ENCODE results near the gene ADAMTS14.

ADAMTS14 gene

DNA sequence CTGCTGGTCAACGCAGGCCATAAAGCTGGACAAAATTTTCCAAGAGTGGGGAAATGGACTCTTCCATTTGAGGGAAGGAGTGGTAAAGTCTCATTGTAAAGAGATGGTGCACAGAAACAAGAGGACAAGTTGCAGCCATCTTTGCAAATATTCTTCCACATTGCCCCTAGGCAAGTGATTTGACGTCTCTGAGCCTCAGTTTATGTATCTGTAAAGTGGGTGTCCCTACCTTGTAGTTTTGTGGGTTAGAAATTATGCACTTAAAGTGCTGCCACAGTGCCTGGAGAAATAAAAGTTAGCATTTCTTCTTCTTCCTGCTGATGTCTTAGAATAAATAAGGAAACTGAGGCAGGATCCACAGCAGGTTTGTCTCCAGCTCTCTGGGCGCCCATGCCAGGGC lies 12.1 kb downstream of the ADAMTS14 start:
- DNase-seq = no peak
- intact Hi-C loops (cut with DNase I) = no loop called here

DNA sequence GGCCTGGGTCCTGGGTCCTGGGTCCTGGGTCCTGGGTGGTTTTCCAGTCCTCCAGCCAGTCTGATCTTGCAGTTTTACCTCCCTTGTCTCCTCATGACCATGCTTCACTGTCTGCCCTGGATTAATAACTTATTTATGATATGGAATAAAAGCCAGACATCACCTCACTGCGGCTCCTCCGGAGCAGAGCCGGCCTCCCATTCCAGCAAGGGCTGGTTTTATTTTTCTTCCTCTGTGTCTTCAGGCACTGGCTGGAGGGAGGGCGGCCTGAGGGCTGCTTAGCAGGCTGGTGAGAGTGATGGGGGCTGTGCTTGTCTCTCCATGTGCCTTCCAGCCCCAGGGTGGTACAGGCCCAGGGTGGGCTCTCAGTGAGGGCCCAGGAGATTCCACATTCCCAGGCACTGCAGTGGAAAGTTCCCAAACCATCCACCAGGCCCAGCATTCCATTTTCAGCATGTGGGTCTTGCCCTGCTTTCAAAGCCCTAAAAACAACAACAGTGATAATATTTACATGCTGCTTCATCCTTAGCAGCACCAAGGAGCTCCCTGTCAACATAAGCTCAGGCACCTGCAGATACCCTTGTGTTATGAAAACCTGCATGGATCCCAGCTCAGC lies 12.6 kb downstream of the ADAMTS14 start:
- DNase-seq = no peak
- intact Hi-C loops (cut with DNase I) = no loop called here

GRCh38 chr10:70685455-70685911 lies 13.2 kb downstream of the ADAMTS14 start:
- DNase-seq = no peak
- intact Hi-C loops (cut with DNase I) = no loop called here

GRCh38 chr10:70688828-70689227 lies 16.5 kb downstream of the ADAMTS14 start:
- intact Hi-C loops (cut with DNase I) = no loop called here
- no peak for DNase-seq

- DNase-seq = no peak
Measured at GRCh38 chr10:70689661-70690060, 17.4 kb downstream of the ADAMTS14 start.

GRCh38 chr10:70690589-70690988 lies 18.3 kb downstream of the ADAMTS14 start:
- DNase-seq = peak in 2 of 42 donors; percentile 19 to 21
- intact Hi-C loops (cut with DNase I) = no loop called here

More at GRCh38 chr10:70689661-70690060, 17.4 kb downstream of the ADAMTS14 start:
- intact Hi-C loops (cut with DNase I) = no loop called here

DNA sequence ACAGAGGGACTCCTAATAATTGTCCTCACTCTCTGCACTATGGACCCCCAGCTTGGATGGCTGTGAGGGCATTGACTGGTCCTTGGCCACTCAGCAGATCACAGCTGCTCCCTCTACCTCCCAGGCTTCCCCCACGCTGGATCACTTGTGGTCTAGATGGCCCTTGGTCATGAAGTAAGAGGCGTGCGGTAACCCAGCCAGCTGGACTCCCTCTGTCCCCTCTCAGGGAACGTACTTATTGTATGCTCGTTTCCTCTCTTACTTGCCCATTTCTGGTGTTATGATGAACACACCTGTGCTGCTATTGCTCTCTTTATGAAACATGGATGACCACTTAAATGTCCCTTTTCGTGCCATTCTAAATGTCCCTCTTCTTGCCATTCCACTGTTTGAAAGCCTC lies 19.3 kb downstream of the ADAMTS14 start:
- no peak for DNase-seq
- intact Hi-C loops (cut with DNase I) = no loop called here

- intact Hi-C loops (cut with DNase I) = no loop called here
- no peak for DNase-seq
Measured at GRCh38 chr10:70692043-70692603, 19.8 kb downstream of the ADAMTS14 start.

DNA sequence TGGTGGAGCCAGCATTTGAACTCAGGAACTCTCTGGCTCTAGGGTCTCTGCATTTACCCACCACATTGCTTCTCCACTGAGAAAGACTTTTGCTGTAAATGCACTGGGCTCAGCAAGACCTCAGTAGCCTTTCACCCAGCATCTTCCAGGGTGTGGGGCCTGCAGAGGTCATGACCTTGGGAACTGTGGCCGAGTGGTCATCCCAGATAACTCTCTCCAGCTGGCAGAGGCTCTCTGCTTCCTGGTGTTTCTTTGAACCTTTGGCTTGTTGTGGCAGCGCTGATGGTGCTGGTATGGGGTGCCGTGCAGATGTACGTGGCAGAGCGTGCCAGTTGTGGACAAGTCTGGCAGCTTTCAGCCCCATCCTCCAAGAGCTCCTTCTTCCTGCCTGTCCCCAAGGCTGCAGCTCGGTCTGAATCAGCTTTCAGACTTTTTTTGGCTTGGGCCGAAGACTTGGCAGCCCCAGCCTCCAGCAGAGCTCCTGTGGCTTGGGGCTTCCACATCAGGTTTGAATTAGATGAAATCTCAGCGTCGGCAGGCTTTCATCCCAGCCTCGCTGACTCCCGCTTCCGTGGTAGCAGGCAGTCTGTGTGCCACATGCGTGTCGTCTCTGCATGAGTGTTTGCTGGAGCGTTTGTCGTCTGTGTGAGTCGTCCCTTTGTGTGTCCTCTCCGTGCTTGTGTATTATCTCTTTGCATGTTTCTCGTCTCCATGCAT lies 21.5 kb downstream of the ADAMTS14 start:
- peak in 15 of 42 donors; percentile 14 to 59 (median 25) for DNase-seq

GRCh38 chr10:70694418-70695141 lies 22.3 kb downstream of the ADAMTS14 start:
- DNase-seq = no peak
- intact Hi-C loops (cut with DNase I) = no loop called here

More for the DNA sequence above, 21.5 kb downstream of the ADAMTS14 start:
- intact Hi-C loops (cut with DNase I) = no loop called here

- intact Hi-C loops (cut with DNase I) = no loop called here
- no peak for DNase-seq
Measured at GRCh38 chr10:70695241-70696030, 23.1 kb downstream of the ADAMTS14 start.

DNA sequence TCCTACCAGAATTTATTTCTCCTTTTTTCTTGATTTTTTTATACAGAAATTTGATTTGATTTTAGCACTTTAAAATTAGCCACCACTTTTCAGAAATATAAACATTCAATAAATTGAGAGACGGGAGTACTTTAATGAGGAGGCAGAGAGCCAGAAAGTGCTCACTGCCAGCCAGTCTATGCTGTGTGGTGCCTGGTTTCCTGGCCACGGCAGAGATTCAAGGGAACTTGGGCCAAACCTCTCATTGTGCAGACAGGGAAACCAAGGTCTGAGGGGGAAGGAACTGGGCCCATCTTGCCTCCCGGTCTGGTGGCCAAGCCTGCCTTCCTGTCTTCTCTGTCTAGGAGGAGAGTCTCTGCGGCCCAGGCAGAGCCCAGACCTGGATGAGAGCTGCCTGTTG lies 25.9 kb downstream of the ADAMTS14 start:
- intact Hi-C loops (cut with DNase I) = no loop called here
- peak in 2 of 42 donors; percentile 14 for DNase-seq

DNA sequence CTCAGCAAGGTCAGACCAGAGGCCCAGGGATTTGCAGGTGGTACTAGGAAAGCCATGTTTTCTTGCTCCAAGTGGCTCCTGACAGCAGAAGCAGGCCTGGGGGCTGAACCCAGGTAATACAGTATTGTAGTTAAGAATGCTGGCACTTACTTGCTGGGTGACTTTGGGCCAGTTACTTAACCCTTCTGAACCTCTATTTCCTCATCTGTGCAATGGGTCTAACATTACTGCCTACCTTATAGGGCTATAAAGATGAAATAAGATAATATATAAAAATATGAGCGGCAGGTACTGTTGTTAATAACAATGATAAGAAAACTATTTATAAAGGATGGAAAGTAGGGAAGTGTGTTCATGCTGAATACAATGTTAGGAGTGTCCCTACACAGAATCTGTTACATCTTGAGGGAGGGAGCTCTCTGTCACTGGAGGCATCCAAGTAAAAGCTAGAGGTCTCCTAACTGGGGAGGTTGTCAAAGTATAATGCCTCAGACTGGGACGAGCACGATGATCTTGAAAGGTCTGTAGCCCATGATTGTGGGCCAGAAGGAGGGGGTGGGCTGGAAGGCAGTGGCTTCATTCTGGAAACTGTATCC lies 26.9 kb downstream of the ADAMTS14 start:
- no peak for DNase-seq
- intact Hi-C loops (cut with DNase I) = no loop called here

- DNase-seq = no peak
- intact Hi-C loops (cut with DNase I) = no loop called here
Measured at GRCh38 chr10:70699659-70700174, 27.4 kb downstream of the ADAMTS14 start.

GRCh38 chr10:70702190-70702763 lies 30.0 kb downstream of the ADAMTS14 start:
- no peak for DNase-seq
- intact Hi-C loops (cut with DNase I) = no loop called here

- no peak for DNase-seq
- intact Hi-C loops (cut with DNase I) = no loop called here
Measured at GRCh38 chr10:70704211-70704610, 31.9 kb downstream of the ADAMTS14 start.

GRCh38 chr10:70705121-70705861 lies 33.0 kb downstream of the ADAMTS14 start:
- intact Hi-C loops (cut with DNase I) = no loop called here
- DNase-seq = no peak

All from head of caudate nucleus (tissue), 42 donors.